GM23338 (cell line): Measurements from ENCODE around the gene MUC5B. TPM values are rescaled to one million over a fixed set of nuclear protein-coding genes. Genes with fewer than 3 reads are reported as not detected.

Experiments used
- ATAC-seq: fragments of 200-7000 bp; cut with Tn5 transposase; 3 replicates; pipeline ENCODE4 v1.9.1; 2020
- DNase-seq: peaks from one replicate; pipeline ENCODE4 v3.0.0-alpha.2; 2015; ENCODE audit warnings: low spot score
- H2AFZ ChIP-seq: fragments of 200-600 bp; sonication (generic); 2 replicates; pipeline ENCODE4 v1.8.0; 2016; ENCODE audit warnings: antibody characterized with exemption, mild to moderate bottlenecking, moderate library complexity
- H3F3A ChIP-seq: fragments of 200-600 bp; sonication (generic); replicated peaks from 2 replicates; pipeline ENCODE4 v1.8.0; 2017; ENCODE audit warnings: antibody characterized with exemption, mixed run types, low read depth
- H3K27ac ChIP-seq: fragments of 200-600 bp; sonication (generic); 2 replicates; pipeline ENCODE4 v1.6.1; 2016; ENCODE audit warnings: low read depth
- H3K27me3 ChIP-seq: fragments of 200-600 bp; sonication (generic); 2 replicates; pipeline ENCODE4 v1.8.0; 2016; ENCODE audit warnings: mild to moderate bottlenecking, mixed run types, moderate library complexity; ENCODE audit not compliant: insufficient read depth
- H3K36me3 ChIP-seq: fragments of 200-600 bp; sonication (generic); 2 replicates; pipeline ENCODE4 v1.8.0; 2016; ENCODE audit warnings: mild to moderate bottlenecking; ENCODE audit not compliant: insufficient read depth
- H3K4me1 ChIP-seq: fragments of 200-600 bp; sonication (generic); 2 replicates; pipeline ENCODE4 v1.8.0; 2016; ENCODE audit warnings: mild to moderate bottlenecking, moderate library complexity; ENCODE audit not compliant: insufficient read depth
- H3K4me2 ChIP-seq: fragments of 200-600 bp; sonication (generic); 2 replicates; pipeline ENCODE4 v1.7.1; 2017; ENCODE audit warnings: mixed run types
- H3K4me3 ChIP-seq: fragments of 200-600 bp; sonication (generic); 2 replicates; pipeline ENCODE4 v1.6.1; 2016; ENCODE audit warnings: mixed run types
- H3K79me2 ChIP-seq: fragments of 200-600 bp; sonication (generic); replicated peaks from 2 replicates; pipeline ENCODE4 v1.8.0; 2017; ENCODE audit warnings: mild to moderate bottlenecking; ENCODE audit not compliant: insufficient read depth
- H3K9me2 ChIP-seq: fragments of 200-600 bp; sonication (generic); 2 replicates; pipeline ENCODE4 v1.8.0; 2017; ENCODE audit not compliant: insufficient read depth
- H4K20me1 ChIP-seq: fragments of 200-600 bp; sonication (generic); replicated peaks from 2 replicates; pipeline ENCODE4 v1.8.0; 2017; ENCODE audit warnings: mild to moderate bottlenecking; ENCODE audit not compliant: insufficient read depth
- H3K27ac Mint-ChIP-seq: 2 replicates; pipeline ENCODE4 v1.8.0; 2020; ENCODE audit warnings: inconsistent platforms, mild to moderate bottlenecking, moderate library complexity, mixed read lengths
- H3K27me3 Mint-ChIP-seq: 3 replicates; pipeline ENCODE4 v1.8.0; 2022; ENCODE audit warnings: low read depth, mild to moderate bottlenecking, moderate library complexity, mixed read lengths, inconsistent platforms; ENCODE audit not compliant: insufficient read depth, poor library complexity
- H3K36me3 Mint-ChIP-seq: 3 replicates; pipeline ENCODE4 v1.8.0; 2021; ENCODE audit warnings: low read depth, mild to moderate bottlenecking, inconsistent platforms, moderate library complexity, mixed read lengths
- H3K4me1 Mint-ChIP-seq: 3 replicates; pipeline ENCODE4 v1.8.0; 2020; ENCODE audit warnings: mild to moderate bottlenecking, inconsistent platforms, mixed read lengths
- H3K4me3 Mint-ChIP-seq: 3 replicates; pipeline ENCODE4 v1.8.0; 2021; ENCODE audit warnings: moderate library complexity, mild to moderate bottlenecking, inconsistent platforms, mixed read lengths
- H3K9me3 Mint-ChIP-seq: 3 replicates; pipeline ENCODE4 v1.8.0; 2020; ENCODE audit warnings: moderate library complexity, mild to moderate bottlenecking, inconsistent platforms, mixed read lengths
- ETS1 ChIP-seq: IDR thresholded peaks from 2 replicates; pipeline ENCODE4 v1.6.1; 2016; ENCODE audit warnings: antibody characterized with exemption
- EZH2phosphoT487 ChIP-seq: fragments of 200-600 bp; sonication (generic); IDR thresholded peaks from one replicate; pipeline ENCODE4 v1.8.1; 2018; ENCODE audit warnings: antibody characterized with exemption; ENCODE audit not compliant: unreplicated experiment
- POLR2AphosphoS5 ChIP-seq: IDR thresholded peaks from 2 replicates; pipeline ENCODE4 v1.6.1; 2016; ENCODE audit warnings: antibody characterized with exemption, low read depth
- REST ChIP-seq: IDR thresholded peaks from one replicate; pipeline ENCODE4 v1.6.1; 2018; ENCODE audit warnings: antibody characterized with exemption; ENCODE audit not compliant: unreplicated experiment
- STAT1 ChIP-seq: IDR thresholded peaks from one replicate; pipeline ENCODE4 v1.6.1; 2016; ENCODE audit warnings: antibody characterized with exemption; ENCODE audit not compliant: unreplicated experiment
- ZNF114 ChIP-seq: fragments of 250-450 bp; sonication (Bioruptor Pico); IDR thresholded peaks from 2 replicates; pipeline ENCODE4 v1.5.0; 2020; ENCODE audit warnings: mild to moderate bottlenecking, moderate library complexity
- ZNF331 ChIP-seq: fragments of 250-450 bp; sonication (Bioruptor Pico); IDR thresholded peaks from 2 replicates; pipeline ENCODE4 v1.5.0; 2020; ENCODE audit warnings: low read depth, mild to moderate bottlenecking, moderate library complexity
- ZNF462 ChIP-seq: fragments of 250-450 bp; sonication (Bioruptor Pico); IDR thresholded peaks from 2 replicates; pipeline ENCODE4 v1.5.0; 2020; ENCODE audit warnings: mild to moderate bottlenecking, moderate library complexity
- polyA plus RNA-seq: library from polyadenylated mRNA; unstranded; fragments of >200 nt; fragmentation: Nextera tagmentation; extraction: Ambion mirVana; gene quantifications from 2 replicates; pipeline ENCODE4 v1.2.1, GENCODE V29; 2016
- total RNA-seq: library from RNA; depleted of rRNA; stranded (reverse); fragments of >200 nt; shearing (Covaris generic); gene quantifications from 2 replicates; pipeline ENCODE4 v1.2.3, GENCODE V29; 2014

MUC5B gene
- total and polyA plus RNA-seq, 2 experiments from 2014 or later = 0.18 to 0.90 TPM

- H3K36me3 ChIP-seq = no peaks in the 10 kb centered on the region
- Mint-ChIP-seq H3K36me3 (peaks cover 5% of the 10 kb centered on the region; the same call in 1 of the 3 replicates), H3K27me3 (peaks cover 7% of the 10 kb centered on the region), H3K4me1 (no peaks in the 10 kb centered on the region), H3K27ac (no peak overlapping the region), H3K9me3 (peaks cover 8% of the 10 kb centered on the region), H3K4me3 (no peak overlapping the region)
- no peaks in the 10 kb centered on the region for H3K27me3 ChIP-seq
- H3K79me2 ChIP-seq = no peaks in the 10 kb centered on the region
- no peak overlapping the region for H3K4me2 ChIP-seq
- no peak overlapping the region for H3K4me3 ChIP-seq
- H4K20me1 ChIP-seq = no peaks in the 10 kb centered on the region
- H3K27ac ChIP-seq = no peak overlapping the region
- no peak overlapping the region for H2AFZ ChIP-seq
- DNase-seq (no peak), ATAC-seq (no peak)
- H3K4me1 ChIP-seq = no peaks in the 10 kb centered on the region; the same call in 1 of the 2 replicates
- TF ChIP-seq ZNF331 (CRISPR knock-in tag) = no peak
- TF ChIP-seq STAT1 = no peak
- no peak for TF ChIP-seq ETS1
- TF ChIP-seq POLR2AphosphoS5 = no peak
- no peaks in the 10 kb centered on the region for H3F3A ChIP-seq
- no peaks in the 10 kb centered on the region for H3K9me2 ChIP-seq
Measured at GRCh38 chr11:1257366-1257765, 34.5 kb downstream of the MUC5B start.

GRCh38 chr11:1257916-1258315, 35.0 kb downstream of the MUC5B start:
- peaks cover 6% of the 10 kb centered on the region for H3K9me3 Mint-ChIP-seq
- H3K4me1 Mint-ChIP-seq = peaks cover 2% of the 10 kb centered on the region; the same call in 1 of the 3 replicates
- H3K36me3 Mint-ChIP-seq = peaks cover 5% of the 10 kb centered on the region; the same call in 1 of the 3 replicates
- TF ChIP-seq EZH2phosphoT487 (no peak), ZNF462 (CRISPR knock-in tag) (no peak), POLR2AphosphoS5 (no peak), ZNF114 (CRISPR knock-in tag) (no peak), ETS1 (no peak), REST (no peak), ZNF331 (CRISPR knock-in tag) (no peak)

More at GRCh38 chr11:1257916-1258315, 35.0 kb downstream of the MUC5B start:
- H3K4me3 ChIP-seq = no peak overlapping the region
- no peaks in the 10 kb centered on the region for H3K27me3 ChIP-seq
- no peaks in the 10 kb centered on the region for H3F3A ChIP-seq
- no peak for DNase-seq
- H4K20me1 ChIP-seq = no peaks in the 10 kb centered on the region
- H2AFZ ChIP-seq = no peak overlapping the region
- Mint-ChIP-seq H3K27me3 (peaks cover 9% of the 10 kb centered on the region), H3K4me3 (no peak overlapping the region), H3K27ac (no peak overlapping the region)
- H3K4me2 ChIP-seq = no peak overlapping the region
- no peaks in the 10 kb centered on the region for H3K9me2 ChIP-seq
- H3K4me1 ChIP-seq = no peaks in the 10 kb centered on the region; the same call in 1 of the 2 replicates
- no peak for ATAC-seq
- H3K36me3 ChIP-seq = no peaks in the 10 kb centered on the region
- no peak overlapping the region for H3K27ac ChIP-seq
- no peaks in the 10 kb centered on the region for H3K79me2 ChIP-seq
